HG02642 (cell line): ENCODE measurements around the gene TCFL5.
A peak's percentile ranks its signal among the peaks of the same experiment; 100 is the strongest.

Experiments
- ATAC-seq: cut with Tn5 transposase; IDR thresholded peaks from one replicate; pipeline ENCODE4 v1.9.1; 2021; ENCODE audit warnings: mild to moderate bottlenecking; ENCODE audit not compliant: unreplicated experiment, poor library complexity

Gene TCFL5

DNA sequence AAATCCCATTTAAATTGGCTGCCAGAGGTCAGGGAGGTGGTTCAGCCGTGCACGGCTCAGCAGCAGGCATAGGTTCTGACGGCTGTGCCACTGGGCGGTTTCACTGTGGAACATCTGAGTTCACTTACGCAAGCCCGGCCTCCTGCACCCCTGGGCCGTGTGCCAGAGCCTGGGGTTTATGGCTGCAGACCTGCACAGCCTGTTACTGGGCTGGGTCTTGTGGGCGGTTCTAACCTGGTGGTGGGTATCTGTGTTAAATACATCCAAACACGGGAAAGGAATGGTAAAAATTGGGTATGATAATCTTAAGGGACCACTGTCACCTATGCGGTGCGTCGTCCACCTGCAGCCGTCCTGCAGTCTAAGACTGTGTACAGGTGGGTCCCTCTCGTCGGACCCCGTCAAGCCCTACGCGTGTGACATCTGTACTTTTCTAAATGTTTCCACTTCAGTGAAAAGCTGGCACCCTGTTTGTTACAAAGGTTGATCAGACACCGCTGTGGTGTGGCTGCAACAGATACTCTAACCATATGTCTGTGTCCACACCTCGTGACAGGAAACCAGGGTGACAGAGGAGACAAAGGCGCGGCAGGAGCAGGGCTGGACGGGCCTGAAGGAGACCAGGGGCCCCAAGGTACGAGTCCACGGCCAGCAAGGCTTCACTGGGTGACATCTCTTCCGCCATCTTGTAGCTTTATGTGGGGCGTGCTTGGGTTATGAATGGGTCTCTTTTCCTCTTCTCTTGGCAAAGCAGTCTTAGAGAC, 23.3 kb downstream of the TCFL5 start:
- ATAC-seq: peak; percentile 61

DNA sequence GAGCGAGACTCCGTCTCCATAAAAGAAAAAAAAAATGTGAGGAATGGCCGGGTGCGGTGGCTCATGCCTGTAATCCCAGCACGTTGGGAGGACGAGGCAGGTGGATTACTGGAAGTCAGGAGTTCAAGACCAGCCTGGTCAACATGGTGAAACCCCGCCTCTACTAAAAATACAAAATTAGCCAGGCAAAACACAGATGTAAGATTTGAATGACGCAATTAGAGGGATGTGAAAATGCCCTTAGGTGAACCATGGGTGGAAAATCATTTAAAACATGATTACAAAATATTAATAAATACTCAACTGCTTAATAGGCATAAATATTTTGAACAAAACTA, 23.9 kb downstream of the TCFL5 start:
- no peak for ATAC-seq

DNA sequence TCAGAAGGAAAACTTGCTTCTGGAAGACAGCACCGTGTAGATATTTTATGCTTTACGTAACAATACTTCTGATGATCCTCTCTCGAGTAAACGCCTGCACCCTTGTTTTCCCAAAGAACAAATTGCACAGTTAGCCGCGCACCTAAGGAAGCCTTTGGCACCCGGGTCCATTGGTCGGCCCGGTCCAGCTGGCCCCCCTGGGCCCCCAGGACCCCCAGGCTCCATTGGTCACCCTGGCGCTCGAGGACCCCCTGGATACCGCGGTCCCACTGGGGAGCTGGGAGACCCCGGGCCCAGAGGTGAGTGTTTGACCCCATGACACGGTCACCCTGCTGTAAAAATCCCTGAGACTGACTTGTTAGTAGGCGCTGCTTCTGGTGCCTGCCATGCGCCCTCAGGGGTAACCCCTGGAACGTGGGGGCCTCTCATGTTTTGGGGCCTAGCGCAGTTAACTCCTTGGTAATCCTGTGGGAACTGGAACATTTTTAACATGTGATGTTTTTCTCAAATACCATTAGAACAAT, 24.6 kb downstream of the TCFL5 start:
- ATAC-seq: no peak

DNA sequence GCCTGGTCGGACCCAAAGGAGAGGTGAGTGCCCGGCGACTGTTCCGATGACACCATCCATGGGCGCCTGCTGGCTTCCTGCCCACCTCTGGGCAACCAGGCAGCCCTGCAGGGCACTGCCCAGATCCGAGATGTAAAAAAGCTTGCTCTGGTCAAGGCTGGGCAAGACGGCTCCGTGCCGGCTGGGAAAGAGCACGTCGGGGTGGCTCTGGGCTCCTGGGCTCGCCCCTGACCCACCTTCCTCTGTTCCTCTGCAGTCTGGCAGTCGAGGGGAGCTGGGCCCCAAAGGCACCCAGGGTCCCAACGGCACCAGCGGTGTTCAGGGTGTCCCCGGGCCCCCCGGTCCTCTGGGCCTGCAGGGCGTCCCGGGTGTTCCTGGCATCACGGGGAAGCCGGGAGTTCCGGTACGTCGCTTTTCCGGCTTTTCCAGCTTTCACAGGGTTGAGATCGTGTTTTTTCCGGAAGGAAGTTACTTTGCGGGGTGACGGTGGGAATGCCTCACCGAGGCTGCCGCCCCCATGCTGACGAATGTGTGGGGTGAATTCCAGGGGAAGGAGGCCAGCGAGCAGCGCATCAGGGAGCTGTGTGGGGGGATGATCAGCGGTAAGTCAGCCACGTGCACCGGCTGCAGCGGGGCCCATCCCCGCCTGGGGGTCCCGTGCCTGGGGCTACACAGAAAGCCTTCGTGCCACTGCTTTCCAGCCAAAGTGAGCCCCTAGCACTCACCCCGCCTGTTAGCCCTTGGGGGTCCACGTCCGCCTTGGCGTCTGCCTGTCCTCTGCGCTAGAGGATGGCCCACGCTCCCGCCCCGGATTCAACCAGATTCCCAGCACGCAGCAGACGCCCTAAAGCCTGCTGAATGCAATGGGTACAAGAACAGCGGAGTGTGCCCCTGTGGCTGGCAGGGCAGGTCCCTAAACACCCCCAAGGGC, 25.4 kb downstream of the TCFL5 start:
- ATAC-seq: no peak

DNA sequence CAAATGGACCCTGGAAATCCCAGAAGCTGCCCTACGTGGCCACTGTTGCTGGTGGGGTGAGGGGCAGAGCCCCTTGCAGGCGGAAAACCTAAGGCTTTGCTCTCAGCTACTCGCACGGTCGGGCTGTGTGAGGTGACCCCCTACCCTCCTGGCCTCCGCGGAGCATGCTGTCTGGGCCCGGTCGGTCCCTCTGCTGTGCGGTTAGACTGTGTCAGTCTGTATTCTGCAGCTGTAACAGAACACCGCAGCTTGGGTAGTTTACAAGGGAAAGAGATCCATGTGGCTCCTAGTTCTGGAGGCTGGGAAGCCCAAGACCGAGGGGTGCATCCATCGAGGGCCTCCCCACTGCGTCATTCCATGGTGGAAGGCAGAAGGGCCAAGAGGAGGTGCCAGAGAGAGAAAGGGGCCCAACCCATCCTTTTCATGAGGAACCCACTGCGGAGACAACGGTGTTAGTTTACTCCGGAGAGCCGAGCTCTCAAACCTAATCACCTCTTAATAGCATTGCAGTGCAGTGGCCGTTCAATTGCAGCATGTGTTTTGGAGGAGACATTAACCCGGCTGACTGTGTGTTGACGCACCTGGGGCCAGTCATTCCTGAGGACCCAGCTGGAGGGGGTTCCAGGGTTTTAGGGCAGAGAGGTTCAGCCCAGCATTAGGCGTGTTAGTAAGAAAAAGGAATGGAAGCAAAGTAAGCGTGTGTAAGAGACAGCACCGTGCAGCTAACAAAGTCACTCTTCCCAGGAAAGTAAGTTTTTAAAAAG, 26.5 kb downstream of the TCFL5 start:
- no peak for ATAC-seq

DNA sequence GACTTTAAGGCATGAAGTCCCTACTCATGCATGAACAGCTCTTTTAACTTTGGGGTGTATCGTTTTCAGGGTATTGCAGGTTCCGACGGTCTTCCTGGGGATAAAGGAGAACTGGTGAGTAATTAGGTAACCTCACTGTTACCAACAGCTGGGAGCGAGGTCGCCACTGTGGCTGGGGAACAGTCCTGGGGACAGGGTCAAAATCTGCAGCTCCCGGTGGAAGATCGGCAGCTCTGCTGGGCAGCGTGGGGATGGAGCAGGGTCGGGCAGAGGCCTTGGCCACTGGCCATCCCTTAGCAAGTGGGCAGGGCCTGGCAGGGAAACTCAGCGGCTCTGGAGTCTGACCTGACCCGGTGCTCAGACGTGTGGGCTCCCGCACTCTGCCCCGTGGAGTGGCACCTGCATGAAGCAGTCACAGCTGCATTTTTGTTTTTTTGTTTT, 28.7 kb downstream of the TCFL5 start:
- no peak for ATAC-seq

DNA sequence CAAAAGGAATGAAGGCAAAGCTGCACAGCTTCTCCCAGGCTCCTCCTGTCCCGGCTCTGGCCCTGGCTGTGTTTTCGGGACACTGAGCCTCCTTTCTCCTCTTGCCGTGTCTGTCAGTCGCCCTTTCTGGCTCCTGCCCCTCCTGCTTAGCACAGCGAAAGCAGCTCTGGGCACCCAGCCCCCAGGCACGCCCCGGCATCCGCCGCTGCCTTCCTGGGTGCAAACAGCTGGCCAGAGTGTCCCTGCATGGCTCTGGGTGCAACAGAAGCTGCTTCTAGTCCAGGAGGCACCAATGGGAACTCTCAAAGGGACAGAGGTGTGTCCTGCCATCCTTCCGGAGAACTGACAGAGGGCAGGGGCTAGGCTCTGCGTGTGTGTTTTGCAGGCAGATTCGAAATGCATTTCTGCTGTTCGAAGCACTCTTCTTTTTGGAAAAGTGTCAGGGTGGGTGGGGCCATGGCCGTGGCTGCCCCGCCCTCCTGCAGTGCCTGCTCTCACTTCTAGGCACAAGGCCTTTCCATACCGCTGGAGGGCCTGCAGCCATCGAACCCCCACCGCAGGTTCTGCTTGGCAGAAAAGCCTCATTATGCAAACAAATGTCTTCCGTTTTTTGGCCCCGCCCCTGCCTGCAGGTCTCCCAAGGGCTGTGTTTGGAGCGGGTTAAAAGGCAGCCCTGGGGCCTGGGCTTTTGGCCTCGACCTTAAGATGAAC, 29.3 kb downstream of the TCFL5 start:
- no peak for ATAC-seq

DNA sequence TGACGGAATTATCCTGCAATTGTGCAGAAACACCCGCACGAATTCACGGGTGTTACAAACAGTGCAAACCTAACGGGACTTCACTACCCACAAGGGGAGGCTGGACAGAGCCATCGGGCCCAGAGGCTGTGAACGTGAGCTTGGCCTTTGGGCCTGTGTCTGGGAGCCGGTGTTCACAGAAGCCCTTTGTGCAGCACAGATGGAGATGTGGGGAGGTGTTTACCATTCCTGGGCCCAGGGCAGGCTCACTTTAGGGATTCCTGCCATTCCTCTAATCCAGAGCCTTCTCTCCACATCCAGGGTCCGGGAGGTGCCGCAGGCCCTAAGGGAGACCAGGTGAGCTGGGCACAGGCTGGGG, 29.8 kb downstream of the TCFL5 start:
- no peak for ATAC-seq

DNA sequence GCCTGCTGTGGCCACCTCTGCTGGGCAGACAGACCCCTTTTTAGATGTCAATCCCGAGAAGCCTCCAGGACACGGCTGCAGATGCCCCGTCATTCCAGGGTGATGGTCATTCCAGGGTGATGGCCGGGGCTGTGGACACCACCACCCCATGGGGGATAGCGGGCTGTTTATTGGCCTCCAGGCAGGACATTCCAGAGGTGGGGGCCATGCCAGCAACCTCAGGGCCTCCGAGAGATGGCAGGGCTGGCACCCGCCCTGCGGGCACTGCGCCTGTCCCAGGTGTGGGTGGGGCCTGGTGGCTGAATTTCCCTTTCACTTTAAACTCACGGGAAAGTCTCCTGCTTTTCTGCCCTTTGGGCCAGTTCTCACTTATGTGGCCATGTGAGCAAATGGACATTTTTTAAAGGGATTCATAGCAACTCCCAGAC, 30.2 kb downstream of the TCFL5 start:
- ATAC-seq: no peak

DNA sequence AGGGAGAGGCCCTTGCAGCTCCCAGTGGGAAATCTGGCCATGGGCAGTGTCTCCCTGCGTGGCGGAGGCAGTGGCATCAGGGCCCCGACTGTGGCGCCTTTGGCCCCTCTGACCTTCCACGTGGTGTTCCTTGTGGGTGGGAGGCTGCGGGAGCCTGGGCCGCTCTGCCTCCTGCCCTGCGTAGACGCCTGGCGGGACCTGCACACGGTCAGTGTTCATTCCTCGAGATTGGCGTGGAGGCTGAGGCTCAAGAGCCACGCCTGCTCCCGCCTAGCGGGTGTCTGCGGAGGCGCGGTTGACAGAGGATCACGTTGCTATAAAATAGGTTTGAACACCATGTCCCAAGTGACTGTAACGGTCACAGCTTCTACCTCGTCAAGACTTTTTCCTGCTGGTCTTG, 30.8 kb downstream of the TCFL5 start:
- ATAC-seq: no peak

DNA sequence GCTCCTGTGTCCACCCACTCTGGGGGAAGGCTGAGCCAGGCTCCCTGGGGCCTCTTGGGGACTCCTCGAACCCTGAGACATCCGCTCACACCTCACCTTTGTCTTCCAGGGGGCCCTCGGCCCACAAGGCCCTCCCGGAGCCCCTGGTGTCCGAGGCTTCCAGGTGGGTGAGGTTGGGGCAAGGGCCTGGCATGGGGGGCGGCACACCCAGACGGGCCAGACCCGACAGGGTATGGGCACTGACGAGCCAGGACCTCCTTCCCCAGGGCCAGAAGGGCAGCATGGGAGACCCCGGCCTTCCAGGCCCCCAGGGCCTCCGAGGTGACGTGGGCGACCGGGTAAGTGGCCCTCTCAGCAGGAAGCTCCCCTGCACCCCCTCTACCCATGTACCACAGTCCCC, 31.4 kb downstream of the TCFL5 start:
- ATAC-seq: no peak

DNA sequence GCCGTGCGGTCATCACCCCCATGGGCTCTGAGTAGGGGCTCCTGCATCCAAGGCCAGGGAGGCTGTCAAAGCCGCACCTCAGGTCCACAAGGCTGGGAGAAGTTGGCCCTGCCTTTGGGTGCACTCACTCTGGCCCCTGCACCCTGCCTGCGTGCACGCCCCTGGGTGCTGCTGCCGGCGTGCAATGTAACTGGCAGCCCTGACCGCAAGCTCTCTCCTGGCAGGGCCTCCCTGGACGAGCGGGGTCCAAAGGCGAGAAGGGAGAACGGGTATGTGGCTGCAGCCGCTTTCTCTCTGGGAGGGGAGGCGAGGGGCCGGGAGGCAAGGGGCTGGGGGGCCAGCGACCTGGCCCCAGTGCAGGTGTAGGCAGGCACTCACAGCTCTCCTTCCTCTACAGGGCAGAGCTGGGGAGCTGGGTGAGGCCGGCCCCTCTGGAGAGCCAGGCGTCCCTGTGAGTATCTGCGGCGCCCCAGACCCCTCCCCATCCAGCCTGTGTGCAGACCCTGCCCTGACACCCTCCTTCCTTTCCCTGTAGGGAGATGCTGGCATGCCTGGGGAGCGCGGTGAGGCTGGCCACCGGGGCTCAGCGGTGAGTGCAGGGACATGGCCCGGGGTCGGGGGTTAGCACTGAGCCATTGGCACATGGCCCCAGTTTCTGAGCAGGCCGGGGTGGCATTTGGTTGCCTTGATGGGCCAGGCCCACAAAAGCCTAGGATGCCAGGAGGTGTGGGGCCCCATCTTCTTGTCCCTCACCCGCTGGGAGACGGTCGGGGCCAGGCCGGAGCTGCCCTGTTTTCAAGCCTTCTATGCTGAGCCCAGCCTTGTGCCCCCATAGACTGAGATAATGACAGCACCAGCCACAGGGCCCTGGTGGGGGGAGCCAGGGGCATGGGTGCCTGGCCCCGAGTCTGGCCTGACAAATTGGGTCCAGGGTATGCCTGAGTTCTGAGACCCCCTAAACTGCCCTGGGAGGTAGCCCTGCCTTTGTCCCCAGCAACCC, 32.1 kb downstream of the TCFL5 start:
- ATAC-seq: no peak

DNA sequence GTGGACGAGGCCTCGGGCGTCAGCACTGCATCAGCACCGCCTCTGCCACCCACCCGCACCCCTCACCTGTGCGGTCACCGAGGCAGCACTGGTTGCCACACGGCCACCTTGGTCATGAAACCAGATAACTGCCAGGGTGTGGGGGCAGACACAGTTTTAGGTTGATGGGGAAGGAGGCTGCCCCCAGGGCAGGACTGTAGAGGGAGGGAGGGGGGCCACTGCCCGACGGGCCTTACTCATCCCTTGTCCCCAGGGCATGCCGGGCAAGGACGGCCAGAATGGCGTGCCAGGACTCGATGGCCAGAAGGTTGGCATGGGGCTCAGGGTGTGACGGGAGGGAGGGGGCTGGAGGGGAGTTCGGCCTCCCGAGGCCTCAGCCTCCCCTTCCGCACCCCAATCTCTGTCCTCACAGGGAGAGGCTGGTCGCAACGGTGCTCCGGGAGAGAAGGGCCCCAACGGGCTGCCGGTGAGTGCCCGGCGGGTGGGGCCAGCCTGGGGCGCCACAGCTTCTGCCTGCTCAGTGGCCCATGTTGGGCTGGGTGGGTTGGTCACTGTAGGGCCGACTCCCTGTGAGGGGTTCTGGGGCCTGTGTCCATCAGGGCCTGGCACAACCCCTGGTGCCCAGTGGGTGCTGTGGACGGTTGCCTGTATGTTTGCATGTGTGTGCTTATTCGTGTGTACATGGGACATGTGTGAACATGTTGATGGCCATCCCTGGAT, 33.0 kb downstream of the TCFL5 start:
- no peak for ATAC-seq

DNA sequence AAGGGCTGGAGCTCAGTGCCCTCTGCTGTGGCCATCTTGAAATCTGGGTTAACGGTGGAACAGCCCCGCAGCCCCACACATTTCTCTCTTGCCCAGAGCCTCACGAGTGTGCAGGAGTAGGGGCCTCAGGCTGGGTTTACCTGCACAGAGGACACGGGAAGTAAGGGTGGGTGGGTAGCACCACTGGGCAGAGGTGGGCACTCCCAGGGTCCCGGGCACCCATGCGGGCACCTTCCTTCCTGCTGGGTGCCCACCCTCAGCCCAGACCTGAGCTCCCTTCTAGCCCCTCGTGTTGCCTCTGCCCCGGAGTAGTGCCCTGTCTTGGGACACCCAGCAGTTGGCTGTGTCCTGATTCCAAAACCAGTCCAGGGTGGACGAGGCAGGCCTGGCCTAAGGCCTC, 33.6 kb downstream of the TCFL5 start:
- ATAC-seq: no peak

DNA sequence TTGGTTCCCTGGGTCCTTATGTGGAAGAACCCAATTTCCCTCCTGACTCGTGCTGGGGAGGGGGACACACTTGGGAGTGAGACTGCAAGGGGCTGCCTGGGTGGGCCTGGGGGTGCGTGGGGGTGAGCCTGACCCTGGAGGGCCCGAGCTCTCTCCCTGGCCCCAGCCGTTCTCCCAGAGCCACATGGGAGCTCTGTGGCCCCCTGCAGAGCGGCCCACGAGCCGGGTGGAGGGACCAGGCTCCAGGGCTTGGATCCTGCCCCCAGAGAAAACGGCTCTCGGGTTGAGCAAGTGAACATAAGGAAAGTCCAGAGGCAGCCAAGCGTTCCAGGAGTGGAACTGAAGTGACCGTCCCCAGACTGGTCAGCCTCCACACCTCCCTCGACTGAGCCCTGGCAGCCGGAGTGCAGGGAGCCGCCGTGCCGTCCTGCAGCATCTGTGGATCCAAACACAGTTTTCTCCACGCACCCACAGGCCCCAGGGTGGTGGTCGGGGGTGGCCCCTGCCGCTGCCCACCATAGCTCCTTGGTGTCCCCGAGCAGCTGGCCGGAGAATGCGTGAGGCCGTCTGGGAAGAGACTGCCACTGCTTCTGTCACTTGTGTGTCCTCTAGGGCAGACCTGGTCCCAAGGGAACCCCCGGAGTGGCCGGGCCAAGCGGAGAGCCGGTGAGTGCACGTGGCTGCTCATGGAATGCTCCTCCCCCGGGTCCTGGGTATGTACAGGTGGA, 34.1 kb downstream of the TCFL5 start:
- no peak for ATAC-seq

DNA sequence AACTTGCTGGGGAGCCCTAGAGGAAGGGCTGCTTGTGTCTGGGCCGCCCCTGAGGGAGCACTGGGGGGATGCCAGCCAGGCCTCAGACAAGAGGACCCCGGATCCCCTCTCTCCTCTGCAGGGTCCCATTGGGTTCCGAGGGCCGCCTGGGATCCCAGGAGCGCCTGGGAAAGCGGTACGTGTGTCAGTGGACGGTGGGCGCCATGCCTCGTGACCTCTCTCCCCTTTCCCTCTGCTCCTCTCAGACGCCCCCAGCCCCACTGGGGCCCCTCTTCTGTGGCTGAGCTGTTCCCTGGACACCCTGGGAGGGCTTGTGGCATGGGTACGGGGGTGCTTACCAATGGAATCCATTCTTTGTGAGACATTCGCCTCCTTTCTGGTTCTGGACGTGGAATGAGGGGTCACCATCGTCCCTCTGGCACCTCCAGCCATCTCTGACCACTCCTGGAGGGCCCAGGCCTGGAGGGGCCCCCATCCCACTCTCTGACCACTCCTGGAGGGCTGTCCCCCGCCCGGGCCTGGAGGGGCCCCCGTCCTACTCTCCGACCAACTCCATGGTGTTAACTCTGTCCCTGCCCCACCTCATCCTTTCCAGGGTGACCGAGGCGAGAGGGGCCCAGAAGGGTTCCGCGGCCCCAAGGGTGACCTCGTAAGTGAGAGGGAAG, 34.8 kb downstream of the TCFL5 start:
- no peak for ATAC-seq

DNA sequence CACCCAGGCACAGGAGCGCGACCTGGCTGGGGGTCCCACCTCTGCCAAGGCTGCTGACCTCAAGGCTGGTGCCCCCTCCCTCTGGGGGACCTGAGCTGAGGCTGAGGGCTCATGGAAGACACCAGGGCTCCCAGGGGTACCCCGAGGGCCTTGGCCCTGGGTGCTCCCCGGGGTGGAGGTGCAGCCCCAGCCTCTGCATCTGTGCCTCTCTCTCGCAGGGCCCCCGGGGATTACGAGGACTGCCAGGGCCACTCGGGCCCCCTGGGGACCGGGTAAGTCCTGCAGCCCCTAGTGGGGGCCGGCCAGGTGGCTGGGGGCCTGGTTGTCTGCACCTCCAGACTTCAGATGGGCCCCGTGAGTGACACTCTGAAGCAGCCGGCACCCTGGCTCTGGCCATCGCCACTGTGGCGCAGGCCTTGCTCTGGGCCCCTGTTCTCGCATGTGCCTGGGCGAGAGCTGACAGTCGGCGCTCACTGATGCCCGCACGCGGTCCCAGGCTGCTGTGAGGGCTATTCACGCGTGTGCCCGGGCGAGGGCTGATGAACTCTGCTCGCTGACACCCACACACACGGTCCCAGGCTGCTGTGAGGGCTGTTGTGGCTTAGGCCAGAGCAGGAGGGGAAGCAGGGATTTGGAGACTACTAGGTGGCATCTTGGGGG, 35.5 kb downstream of the TCFL5 start:
- ATAC-seq: no peak
